AG04449 (cell line): ENCODE measurements around the gene RASGRP1.

ENCODE experiments used
- CTCF ChIA-PET: fragments of 350-600 bp; formaldehyde crosslinking; extraction: SDS; loops from one replicate; lab custom pipeline; 2021; ENCODE audit warnings: antibody characterized with exemption; lab: Yijun Ruan, JAX
- POLR2A ChIA-PET: fragments of 400-600, 350-600 bp; formaldehyde crosslinking; extraction: SDS; loops from one replicate; lab custom pipeline; 2020; ENCODE audit warnings: antibody characterized with exemption, inconsistent platforms; lab: Yijun Ruan, JAX
- DNase-seq: peaks from one replicate; pipeline ENCODE4 v3.0.0-alpha.2; 2010; ENCODE audit warnings: low read depth, low spot score
- H3K4me3 ChIP-seq: 2 replicates; pipeline ENCODE4 v1.5.1; 2011; ENCODE audit warnings: low read depth, mild to moderate bottlenecking, control low read depth, low read length
- TF ChIP-seq, protein P1 (sequence below): IDR thresholded peaks from one replicate; pipeline ENCODE4 v1.5.1; 2011; ENCODE audit warnings: mild to moderate bottlenecking, moderate library complexity, low read length, control low read depth, inconsistent platforms; ENCODE audit not compliant: insufficient read depth; ENCODE audit errors: missing control alignments

The RASGRP1 gene

DNA sequence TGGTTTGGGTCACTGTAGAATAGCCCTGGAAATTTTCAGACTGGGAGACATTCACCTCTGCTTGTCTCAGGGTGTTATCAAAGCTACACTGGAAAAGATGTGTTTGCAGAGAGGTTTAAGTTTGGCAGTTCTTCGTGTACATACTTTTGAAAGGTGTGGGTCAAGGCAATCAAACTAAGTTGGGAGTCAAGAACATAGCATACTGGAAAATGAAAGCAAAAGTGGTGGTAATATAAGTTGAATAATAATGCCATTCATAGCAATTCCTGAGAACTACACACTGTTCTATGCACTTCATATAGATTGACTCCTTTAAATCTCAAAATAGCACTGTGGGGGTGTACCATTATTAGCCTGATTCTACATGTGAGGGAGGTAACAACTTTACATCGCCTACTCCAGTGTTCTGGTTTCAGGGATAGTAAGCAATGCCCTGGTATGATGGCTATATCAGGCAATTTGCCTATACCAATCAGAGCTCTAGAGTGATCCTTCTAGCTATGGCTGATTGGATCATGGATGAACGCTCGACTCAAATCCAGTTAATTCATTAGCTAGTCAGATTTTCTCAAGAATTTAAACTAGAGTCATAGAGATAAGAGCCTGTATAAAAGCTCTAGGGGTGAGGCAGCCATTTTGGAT, 44.6 kb upstream of the RASGRP1 start:
- POLR2A ChIA-PET = no interaction called here
- CTCF ChIA-PET = interaction anchor here (1.2 to 1.5 kb wide), 2 partner anchors 45 to 169 kb away, joined by 3 to 6 read pairs; partner anchors contain the start of gene RASGRP1
- TF ChIP-seq, protein P1, sequence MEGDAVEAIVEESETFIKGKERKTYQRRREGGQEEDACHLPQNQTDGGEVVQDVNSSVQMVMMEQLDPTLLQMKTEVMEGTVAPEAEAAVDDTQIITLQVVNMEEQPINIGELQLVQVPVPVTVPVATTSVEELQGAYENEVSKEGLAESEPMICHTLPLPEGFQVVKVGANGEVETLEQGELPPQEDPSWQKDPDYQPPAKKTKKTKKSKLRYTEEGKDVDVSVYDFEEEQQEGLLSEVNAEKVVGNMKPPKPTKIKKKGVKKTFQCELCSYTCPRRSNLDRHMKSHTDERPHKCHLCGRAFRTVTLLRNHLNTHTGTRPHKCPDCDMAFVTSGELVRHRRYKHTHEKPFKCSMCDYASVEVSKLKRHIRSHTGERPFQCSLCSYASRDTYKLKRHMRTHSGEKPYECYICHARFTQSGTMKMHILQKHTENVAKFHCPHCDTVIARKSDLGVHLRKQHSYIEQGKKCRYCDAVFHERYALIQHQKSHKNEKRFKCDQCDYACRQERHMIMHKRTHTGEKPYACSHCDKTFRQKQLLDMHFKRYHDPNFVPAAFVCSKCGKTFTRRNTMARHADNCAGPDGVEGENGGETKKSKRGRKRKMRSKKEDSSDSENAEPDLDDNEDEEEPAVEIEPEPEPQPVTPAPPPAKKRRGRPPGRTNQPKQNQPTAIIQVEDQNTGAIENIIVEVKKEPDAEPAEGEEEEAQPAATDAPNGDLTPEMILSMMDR = no peak
- no peak for DNase-seq
- H3K4me3 ChIP-seq = no peak overlapping the region

DNA sequence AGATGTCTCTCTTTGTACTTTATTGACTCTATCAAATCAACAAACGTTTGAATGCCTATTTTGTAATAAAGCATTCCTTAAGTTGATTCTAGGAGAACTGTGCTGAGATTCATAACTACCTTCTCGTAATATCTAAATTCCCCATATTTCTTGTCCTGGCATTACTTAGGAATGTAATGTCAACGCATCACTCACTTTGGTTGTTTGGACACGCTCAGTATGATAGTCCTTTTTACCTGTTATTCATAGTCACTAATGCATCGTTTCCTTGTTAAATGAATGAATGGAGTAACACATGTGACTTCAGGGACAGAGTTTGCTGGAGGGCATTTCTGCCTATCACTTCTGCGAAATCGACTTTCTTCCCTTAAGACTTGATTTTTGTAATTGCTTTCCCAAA, 44.1 kb upstream of the RASGRP1 start:
- TF ChIP-seq, protein P1 = no peak
- DNase-seq = no peak
- H3K4me3 ChIP-seq = no peak overlapping the region
- ChIA-PET POLR2A (no interaction called here), CTCF (interaction anchor here (1.2 to 1.5 kb wide), 2 partner anchors 44 to 168 kb away, joined by 3 to 6 read pairs; partner anchors contain the start of gene RASGRP1)

DNA sequence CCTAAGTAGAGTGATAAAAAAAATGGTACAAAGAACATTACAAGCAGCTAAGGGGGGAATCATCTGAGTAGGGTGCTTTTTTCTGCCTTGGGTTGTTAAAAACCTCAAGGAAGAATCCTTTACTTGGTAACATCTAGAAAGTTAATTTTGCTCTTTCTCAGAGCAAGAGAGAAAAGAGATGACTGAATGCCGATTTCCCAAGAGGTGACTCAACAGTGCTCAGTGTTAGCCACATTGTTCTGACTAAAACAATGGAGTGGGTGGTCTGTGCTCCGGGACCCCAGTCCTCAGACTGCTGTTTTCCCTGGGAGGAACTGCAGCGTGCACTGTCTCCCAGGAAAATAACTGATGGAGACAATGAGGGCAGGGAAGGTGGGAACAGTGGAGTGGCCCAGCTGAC, 41.1 kb upstream of the RASGRP1 start:
- no peak overlapping the region for H3K4me3 ChIP-seq
- ChIA-PET CTCF (interaction anchor here (2.8 kb wide), 1 partner anchor 42 kb away, joined by 11 read pairs; the partner anchor contains the start of gene RASGRP1), POLR2A (no interaction called here)
- no peak for DNase-seq
- TF ChIP-seq, protein P1 = no peak

DNA sequence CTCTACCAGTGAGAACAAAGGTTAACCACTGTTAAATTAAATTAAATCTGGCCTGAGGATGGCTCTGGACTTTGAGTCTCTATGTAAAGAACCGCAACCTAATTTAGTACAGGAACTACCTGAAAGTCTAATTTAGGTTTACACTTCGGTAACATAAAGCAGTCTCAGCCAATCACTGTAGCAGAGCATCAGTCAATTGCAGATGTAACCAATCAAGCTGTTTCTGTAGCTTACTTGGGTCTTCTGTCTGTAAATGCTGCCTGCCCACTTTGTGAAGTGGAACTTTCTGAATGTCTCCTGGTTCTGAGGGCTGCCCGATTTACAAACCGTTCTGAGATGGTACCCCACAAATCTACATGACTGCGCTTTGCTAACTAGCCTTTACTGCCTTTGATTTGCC, 39.1 kb upstream of the RASGRP1 start:
- no peak overlapping the region for H3K4me3 ChIP-seq
- TF ChIP-seq, protein P1 = no peak
- CTCF ChIA-PET = interaction anchor here (2.8 kb wide), 1 partner anchor 40 kb away, joined by 11 read pairs; the partner anchor contains the start of gene RASGRP1
- POLR2A ChIA-PET = no interaction called here
- DNase-seq = no peak

DNA sequence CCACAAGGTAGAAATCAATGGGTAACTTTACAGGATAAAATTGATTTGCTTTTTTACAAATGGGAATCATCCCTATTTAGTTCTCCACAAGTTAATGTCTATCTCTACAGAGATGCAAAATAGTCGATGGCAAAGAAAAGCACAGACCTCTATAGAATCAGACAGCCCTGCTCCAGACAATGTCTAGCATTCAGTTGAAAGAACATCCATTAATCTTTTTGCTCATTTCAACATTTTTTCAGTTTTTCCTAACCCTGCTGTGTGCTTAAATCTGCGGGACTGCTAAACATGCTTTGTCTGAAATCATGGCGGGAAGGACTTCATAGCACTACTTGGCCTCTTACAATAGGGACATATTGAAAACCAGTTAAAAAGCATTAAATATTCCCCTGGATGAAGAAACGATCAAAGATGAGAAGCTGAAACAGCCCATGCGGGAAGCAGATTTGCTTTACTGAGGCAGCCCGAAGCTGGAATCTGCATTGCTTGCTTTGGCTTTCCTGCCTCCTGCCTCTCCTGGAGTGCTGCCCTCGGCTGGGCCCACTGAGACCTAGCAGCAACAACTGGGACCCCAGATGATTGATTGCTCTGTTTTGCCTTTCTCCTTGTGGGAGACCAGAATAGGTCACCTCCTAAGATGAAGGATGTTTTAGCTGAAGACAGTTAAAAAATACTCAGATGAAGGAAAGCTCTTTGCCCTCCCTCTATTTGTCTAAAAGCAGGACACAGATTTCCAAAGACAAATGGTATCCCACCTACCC, 38.5 kb upstream of the RASGRP1 start:
- TF ChIP-seq, protein P1 = no peak
- DNase-seq = no peak
- CTCF ChIA-PET = interaction anchor here (2.8 kb wide), 1 partner anchor 39 kb away, joined by 11 read pairs; the partner anchor contains the start of gene RASGRP1
- no peak overlapping the region for H3K4me3 ChIP-seq
- POLR2A ChIA-PET = no interaction called here

DNA sequence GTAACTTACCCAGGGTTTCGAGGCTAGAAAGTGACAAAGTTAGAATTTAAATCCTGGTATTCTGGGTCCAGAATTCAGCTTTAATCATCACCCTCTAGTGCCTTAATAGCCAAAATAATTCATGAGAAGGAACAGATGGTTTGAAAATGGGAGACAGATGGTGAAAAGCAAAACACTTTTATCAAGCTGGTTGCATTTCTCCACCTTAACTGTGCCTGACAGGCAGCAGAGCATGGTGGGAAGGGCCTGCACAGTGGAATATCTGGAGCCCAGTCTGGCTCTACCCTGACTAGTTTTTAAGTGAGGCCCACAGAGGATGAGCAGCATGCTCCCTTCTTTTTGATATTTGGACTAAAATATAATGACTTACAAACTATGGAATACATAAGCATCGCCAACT, 35.6 kb upstream of the RASGRP1 start:
- TF ChIP-seq, protein P1 = no peak
- ChIA-PET CTCF (interaction anchor here (1.6 kb wide), 1 partner anchor 36 kb away, joined by 6 read pairs; the partner anchor contains the start of gene RASGRP1), POLR2A (no interaction called here)
- H3K4me3 ChIP-seq = no peak overlapping the region
- DNase-seq = no peak
